ENCODE measurements around the gene CPSF4L.

GRCh38 chr17:73278049-73278464 is 16.4 kb upstream of the CPSF4L start:
- no peak for TF ChIP-seq MAX (IDR thresholded peaks at IDR 0.05; ENCODE audit: insufficient read depth, insufficient read length)
- TF ChIP-seq CTCF (IDR thresholded peaks at IDR 0.05; ENCODE audit: extremely low read depth in 1 of 2, insufficient read depth in 1 of 2, low read depth in 1 of 2, low read length in 2 of 2), result no peak
- TF ChIP-seq EZH2 (IDR thresholded peaks at IDR 0.05; ENCODE audit: borderline replicate concordance, low read depth, low read length, severe bottlenecking), result no peak
- TF ChIP-seq MYC (IDR thresholded peaks at IDR 0.05; ENCODE audit: low read depth, low read length), result no peak
- TF ChIP-seq POLR2A (IDR thresholded peaks at IDR 0.05; ENCODE audit: low read depth, low read length), result no peak

Data from endothelial cell of umbilical vein (primary cell).